ENCODE results near the gene TIMP3.

DNA sequence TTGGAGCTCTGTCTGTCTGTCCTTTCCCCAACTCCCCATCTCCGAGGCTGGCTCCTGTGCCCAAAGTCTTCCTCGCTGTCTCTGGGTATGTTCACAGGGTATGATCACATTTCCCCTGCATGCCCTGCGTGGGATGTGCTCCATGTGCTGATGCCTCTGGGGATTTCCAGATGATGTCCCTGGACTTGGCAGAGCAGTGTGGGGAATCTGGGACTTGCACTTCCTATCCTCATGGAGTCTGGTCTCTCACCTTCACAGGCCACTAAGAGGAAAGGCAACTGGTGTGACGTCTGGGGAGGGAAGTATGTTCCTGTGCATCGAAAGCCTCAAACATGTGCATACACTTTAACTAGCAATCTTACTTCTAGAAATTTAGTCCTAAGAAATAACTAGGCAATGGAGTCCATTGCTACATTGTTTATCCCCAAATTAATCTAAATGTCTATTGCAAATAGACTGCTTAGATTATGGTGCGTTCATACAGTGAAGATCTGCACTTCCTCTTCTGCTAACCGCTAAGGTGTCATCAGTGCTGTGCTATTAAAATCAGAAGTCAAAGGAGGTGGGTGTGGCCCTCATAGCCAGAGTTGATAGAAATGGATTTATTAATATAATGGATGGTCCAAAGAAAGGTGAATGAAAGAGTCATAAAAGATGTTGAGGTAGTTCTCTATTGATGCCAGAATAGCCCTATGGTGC is 20.8 kb downstream of the TIMP3 start:
- no peak for TF ChIP-seq YY1 (IDR thresholded peaks at IDR 0.05; ENCODE audit: insufficient read depth, insufficient read length)
- TF ChIP-seq SUZ12 (IDR thresholded peaks at IDR 0.05; ENCODE audit: extremely low read depth, insufficient read depth, insufficient read length): no peak
